H4 (cell line): ENCODE data around the gene EFCAB5. TPM values are rescaled to one million over a fixed set of nuclear protein-coding genes. Genes with fewer than 3 reads are reported as not detected.
"Not testable (repeated sequence)": the region's sequence is repeated elsewhere in the genome, so short reads cannot be mapped to it uniquely, and the experiment has no call there.

Experiments used
- DNase-seq: peaks from one replicate; pipeline ENCODE4 v3.0.0-alpha.2; 2015; ENCODE audit warnings: low spot score
- total RNA-seq: library from RNA; depleted of rRNA; stranded (reverse); fragments of >200 nt; shearing (Covaris generic); gene quantifications from 2 replicates; pipeline ENCODE4 v1.2.3, GENCODE V29; 2014; rRNA removed

Gene EFCAB5
- 0.58 TPM in 1 of 2 replicates, not detected in the other for total RNA-seq

DNA sequence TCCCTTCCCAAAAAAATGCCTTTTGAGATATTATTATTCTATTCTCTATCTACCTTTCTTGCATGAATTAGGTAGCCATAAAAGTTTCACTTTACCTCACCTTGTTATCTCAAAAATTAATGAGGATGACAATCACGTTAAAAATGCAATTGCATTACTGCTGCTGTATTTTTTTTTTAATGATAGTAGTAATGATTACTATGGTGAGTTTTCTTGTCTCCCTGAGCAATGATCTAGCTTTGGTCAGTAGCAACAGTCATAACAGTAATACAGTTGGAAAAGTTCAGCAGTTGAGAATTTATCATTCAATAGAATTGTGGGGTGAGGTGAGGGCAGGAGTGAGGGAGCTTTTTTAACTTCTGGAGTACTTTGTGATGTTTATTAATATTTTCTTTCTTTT, at the start of gene EFCAB5:
Gene EFCAB5 (plus strand): TSS at position 301 of the 400 bp plus-strand sequence. CDS start 163 bp downstream, outside the sequence.
- no peak for DNase-seq

DNA sequence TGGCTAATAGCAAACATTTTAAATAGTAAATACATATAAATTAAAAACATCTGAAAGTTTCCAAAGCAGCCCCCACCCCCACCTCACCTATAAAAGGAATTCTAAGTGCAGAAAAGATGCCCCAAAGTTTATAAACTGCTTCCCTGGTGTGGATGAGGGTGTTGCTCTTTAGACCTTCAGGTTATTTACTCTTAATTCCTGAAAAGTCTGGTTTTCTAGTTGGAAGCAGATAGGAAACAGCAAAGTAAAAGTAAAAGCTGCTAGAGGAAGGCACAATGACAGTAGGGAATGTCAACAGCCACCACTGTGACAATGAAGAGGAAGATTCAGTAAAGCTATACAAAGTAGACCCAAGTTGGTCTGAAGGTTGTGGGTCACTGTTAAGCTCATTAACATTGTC, 49.2 kb upstream of the EFCAB5 start:
- no peak for DNase-seq

DNA sequence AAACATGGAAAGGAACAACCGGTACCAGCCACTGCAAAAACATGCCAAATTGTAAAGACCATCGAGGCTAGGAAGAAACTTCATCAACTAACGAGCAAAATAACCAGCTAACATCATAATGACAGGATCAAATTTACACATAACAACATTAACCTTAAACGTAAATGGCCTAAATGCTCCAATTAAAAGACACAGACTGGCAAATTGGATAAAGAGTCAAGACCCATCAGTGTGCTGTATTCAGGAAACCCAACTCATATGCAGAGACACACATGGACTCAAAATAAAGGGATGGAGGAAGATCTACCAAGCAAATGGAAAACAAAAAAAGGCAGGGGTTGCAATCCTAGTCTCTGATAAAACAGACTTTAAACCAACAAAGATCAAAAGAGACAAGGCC, 44.3 kb upstream of the EFCAB5 start:
- DNase-seq, result not testable (repeated sequence)

DNA sequence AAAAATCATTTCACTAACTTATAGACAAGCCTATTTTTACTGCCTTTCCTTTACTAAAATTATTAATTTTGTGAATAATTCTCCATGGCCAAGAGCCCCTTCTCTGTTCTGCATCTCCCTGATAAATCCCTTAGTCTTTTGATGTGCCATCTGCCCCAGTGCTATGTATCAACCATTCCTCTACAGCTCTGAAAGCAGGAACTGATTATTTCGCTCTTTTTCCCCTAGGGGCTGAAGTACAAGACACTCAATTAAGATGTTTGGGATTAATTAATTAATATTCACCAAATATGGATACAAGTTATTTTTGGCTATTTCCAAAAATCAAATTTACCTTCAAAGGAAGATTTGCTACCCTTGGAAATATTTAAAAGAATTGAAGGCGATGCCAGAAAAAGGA, 38.0 kb upstream of the EFCAB5 start:
- DNase-seq, result no peak

DNA sequence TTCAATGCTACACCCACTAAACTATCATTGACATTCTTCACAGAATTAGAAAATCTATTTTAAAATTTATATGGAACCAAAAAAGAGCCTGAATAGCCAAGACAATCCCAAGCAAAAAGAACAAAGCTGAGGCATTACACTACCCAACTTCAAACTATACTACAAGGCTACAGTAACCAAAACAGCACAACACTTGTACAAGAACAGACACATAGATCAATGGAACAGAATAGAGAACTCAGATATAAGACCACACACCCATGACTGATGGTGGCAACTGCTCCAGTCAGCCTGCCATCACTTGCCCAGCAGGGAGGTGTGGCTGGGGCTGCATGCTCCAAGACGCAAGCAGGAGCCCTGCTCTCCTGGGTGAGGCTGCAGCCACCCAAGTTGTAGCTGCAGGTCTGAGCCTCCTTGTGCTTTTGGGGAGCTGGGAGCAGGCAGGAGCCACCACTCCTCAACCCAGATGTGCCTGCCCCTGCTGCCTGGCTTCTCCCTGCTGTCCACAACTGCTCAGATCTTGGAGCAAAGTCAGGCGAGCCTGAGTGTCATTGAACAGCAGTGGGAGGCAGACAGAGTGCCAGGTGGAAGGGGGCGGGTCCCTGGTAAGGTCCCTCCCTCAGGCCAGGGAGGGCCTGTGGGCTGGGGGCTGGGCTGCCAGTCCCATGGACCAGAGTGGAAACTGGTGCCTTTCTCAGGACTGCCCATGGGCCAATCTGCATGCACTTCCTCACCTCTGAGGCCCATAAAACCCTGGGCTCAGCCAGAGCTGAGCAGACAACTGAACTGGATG, 36.2 kb upstream of the EFCAB5 start:
- no peak for DNase-seq

DNA sequence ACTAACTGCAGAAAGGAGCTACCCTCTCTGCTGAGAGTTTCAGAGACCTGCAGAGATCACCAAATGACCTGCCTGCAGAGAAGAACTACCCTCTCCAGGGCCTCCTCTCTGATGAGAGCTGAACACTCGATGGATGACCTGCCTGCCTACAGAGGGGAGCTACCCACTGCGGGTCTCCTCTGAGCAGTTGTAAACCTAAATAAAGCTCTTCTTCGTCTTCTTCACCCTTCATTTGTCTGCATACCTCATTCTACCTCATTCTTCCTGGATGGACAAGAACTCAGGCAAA, 35.6 kb upstream of the EFCAB5 start:
- no peak for DNase-seq

DNA sequence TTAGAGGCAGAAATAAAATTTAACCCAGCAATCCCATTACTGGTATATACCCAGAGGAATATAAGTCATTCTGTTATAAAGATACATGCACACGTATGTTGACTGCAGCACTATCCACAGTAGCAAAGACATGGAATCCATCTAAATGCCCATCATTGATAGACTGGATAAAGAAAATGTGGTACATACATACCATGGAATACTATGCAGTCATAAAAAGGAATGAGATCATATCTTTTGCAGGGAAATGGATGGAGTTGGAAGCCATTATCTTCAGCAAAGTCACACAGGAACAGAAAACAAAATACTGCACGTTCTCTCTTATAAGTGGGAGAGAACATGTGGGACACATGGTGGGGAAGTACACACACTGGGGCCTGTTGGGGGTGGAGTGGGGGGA, 34.5 kb upstream of the EFCAB5 start:
- no peak for DNase-seq

DNA sequence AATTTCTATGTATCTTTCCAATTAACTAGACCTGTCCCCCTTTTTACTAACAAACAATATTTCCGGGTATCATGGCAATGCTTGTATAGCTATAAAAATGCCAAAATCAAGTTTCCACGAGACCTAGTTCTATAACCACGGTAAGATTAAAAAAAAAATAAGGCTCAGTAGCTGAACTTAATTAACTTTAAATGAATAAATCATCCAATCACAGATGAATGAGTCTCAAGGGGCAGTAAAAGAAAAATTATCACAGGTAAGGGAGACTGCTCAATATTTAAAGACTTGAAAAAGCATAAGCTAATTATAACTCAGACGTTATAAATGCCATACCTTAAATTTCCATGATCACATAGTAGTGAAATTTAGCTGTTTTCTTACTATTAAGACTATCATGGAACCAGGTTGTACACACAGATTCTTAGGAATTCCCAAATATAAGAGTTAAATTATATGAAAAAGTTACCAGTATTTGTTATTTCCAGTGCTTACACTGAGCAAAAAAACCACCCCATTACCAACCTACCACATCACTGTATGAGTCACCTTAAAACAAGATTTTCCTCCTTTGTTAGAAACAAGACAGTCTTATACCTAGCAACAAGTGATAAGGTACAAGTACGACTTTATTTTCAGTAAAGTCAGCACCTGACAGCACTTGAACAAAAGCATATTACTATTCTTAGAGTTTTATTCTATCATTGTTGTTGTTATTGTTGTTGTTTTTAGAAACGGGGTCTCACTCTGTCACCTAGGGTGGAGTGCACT, 32.0 kb upstream of the EFCAB5 start:
- DNase-seq, result no peak

DNA sequence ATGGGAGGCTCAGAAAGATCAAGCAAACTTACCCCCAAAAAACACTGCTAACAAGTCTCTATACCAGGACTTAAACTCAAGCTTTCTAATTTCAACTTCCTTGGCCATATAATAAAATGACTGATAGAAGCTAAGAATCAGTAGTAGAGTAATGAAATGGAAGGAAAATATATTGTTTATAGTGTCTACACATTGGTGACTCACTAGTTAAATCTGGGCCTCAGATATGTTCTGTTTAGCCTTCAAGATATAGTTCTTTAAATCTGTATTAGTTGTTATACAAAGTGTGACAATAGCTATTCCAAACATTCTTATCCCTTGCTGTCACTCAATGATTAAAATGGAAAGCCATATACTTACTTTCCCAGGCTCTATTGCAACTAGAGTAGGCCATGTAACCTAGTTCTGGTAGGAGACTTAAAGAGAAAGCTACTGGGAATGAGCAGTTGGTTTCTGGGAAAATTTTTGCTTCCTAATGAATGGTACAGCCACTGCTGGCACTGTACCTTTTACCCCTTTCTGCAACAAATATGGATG, 29.7 kb upstream of the EFCAB5 start:
- DNase-seq, result no peak

DNA sequence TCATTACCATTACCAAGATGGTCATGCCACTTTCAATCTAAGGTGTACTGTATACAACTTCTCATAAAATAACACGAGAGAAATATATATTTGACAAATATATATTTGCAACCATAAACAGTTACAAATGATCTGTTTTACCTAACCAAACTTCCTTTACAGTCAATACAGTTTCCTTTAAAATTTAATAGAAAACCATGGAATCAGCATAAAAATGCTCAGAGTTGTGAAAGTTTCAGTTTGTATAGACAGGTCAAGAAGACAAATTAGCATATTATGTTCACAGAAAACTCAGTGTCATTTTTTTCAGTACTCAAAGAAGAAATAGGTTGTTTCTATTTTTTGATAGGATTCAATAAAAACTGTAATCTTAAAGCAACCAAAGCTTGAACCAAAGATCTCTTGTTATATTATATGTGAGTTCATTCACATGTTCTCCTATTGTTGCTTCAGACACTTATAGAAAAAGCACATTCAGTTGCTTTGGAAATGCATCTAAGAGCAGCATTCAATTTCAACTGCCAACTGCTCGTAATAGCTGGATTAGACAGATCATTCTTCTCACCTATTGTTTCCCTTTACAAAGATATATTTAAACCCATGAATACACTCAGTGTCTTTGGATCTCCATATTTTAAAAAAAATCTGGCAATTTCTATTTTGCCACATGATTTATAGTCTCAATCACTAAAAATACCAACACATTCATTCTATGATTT, 26.5 kb upstream of the EFCAB5 start:
- no peak for DNase-seq

DNA sequence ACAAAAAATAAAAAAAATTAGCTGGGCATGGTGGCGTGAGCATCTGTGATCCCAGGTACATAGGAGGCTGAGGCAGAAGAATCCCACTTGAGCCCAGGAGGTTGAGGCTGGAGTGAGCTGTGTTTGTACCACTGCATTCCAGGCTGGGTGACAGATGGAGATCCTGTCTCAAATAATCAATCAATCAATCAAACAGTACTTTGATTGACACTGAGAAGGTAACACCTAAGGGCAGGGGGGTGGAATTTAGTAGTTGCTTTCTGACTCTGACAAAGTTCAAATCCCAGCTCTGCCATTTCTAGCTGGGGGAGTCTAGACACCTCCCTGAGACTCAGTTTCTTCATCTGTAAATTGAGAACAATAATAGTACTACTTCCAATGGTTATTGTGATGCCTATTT, 23.4 kb upstream of the EFCAB5 start:
- no peak for DNase-seq

DNA sequence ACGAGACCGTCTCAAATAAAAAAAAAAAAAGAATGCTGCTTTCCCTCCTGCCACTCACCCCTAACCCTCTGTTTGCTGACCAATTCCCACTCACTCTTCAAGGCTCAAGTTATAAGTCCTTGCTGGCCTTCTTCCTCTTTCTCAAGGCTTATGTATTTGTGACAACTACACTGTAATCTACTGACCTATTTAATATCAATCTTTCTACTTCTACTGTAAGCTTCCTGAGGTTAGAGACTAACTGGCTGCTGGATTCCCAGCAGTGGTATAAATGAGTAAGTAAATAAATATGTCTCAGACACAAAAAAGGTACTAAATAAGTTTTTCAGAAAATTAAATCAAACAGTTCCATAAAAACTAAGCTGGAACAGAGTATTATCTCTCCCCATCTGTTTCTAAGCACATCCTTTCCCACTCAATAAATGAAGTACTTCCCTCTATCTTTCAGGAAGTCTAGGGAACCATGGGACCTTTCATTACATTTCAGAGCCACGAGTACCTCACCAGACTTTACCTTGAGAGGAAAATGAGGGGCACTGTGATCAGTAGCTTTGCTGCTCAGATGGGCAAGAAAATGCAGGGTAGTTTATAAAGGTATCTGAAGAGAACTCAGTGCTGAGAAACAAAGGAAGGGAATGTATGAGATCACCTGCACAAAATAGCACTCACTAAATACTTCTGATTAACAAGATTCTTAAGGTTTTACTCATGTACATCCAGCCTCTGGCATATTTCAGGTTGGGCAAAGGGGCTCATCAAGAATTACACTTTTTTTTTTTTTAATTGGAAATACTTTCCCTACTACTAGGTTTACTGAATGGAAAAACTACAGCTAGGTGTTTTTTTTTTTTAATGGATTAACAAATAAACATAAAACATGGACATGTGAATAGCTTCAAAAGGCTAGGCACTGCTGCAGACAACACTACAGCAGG, 22.2 kb upstream of the EFCAB5 start:
- no peak for DNase-seq

DNA sequence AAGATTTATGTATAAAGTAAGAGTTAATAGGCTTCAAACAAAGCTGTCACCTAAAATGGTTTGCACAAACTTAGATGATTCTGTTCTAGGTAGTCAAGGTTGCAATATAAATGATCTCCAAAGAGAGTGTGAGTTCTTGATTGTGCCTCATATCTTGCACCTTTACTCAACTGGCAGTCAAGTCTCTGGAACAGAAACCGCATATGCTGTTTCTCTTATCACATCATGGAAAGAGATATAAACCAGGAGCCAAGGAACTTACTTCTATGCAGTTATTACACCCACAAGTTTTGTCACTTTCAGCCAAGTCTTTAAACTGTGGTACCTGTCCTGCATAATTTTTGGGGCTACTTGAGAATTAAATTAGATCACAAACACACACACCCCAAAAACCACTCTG, 16.6 kb upstream of the EFCAB5 start:
- no peak for DNase-seq

DNA sequence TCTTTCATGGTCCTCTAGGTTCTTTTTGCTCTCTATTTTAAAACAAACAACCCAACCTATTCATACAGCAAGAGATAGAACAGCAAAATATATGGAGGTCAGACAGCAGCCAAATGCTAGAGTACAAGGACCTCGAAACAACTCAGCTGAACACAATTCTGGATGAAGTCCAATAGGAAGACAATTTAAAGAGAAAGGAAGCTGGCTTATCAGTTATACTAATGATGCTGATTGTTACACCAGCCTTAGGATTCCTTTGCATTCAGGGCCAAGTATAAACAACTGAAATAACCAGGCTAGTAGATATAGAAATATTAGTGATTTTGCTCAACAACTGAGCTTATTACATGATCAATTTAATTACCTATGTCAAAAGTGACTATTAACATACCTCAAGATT, 13.9 kb upstream of the EFCAB5 start:
- DNase-seq, result no peak

DNA sequence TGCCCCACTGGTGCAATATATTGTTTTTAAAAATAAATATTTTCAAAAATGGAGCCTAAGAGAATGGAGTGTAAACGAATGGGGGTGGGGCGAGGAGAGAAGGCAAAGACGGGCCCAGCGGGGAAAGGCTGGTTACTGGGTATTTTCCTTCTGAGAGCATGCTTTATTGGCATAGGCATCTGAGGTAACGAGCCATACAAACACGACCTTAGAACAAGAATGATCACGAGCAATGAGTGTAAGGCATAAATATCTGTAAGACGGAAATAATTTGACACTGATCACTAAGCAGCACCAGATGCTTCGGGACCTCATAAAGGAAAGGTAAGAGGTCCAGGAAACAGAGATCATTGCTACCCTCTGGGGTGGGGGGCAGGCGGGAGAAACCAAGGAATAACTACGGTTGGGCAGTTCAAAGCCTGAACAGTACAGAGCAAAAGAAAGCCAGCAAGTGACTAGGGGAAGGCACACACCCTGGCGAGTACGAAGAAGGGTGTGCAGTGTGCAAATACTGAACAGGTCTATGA, 12.4 kb upstream of the EFCAB5 start:
- DNase-seq, result peak; percentile 35

DNA sequence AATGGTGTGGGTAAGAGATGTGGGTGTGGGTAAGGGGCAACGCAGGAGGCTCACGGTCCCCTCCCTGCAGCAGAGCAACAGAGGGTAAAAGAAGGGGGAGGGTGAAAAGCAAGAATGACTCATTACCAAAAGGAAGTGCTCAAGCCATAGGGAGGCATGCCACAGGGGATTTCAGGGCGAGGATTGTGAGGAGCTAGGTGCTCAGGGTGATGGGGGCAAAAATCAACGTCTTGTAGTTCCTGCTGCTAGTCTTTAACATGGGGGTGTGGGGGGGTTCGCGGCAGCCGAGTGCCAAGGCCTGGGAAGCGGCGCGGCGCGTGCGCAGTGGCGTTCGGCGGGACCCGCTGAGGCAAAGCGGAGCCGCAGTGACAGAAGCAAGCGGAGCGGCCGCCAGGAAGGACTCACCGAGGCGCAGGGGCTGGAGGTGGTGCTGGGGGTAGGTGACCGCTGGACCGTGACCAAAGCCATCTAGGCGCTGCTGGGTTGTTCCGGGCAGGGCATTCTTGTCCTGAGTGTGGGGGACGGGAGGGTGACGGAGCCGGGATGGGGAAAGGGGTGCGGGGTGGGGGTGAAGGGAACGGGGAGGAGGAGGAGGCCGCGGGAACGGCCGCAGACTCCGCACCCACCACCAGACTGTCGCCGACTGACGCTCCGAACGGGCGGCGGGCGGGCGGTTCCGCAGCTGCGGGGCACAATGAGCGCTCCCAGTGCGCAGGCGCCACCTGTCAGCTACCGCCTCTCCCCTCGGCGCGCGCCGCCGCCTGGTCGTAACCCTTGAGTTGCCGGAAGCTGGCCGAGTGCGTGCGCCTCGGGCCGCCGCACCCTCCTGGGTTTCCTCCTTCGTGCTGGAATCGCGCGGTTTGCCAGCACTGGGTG, 11.7 kb upstream of the EFCAB5 start, which contains the start of gene SSH2:
Gene SSH2 (minus strand): TSS at position 696 of the 876 bp plus-strand sequence. CDS start 228 bp downstream, at position 468.
- DNase-seq, result peak; percentile 85

DNA sequence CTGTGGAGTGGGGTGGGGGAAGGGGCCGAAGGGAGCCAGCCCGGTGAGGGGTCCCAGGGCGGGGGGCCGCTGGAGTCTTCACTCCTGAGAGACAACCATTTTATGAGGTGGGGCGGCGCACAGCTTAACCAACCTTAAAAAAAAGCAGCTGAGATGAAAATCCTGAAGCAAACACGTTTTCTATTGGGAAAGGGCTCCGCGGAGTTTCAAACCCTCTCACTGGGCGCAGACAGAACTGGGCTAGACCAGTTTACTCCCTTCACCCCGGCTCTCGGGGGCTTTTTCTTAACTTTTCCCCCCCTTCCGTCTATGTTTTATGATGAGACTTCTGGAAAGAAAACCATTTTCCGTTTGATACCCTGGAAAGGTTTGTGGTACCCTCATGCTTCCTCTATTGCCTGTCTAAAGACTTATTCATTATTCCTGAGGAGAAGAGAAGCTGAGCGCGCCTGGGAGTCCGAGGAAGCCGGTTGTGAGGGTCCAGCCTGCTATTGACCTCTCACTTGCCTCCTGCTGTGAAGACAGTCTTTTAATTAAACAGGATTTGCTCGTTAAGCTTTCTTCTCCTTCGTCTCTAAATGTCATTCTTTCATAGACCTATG, 10.9 kb upstream of the EFCAB5 start:
- DNase-seq, result no peak

DNA sequence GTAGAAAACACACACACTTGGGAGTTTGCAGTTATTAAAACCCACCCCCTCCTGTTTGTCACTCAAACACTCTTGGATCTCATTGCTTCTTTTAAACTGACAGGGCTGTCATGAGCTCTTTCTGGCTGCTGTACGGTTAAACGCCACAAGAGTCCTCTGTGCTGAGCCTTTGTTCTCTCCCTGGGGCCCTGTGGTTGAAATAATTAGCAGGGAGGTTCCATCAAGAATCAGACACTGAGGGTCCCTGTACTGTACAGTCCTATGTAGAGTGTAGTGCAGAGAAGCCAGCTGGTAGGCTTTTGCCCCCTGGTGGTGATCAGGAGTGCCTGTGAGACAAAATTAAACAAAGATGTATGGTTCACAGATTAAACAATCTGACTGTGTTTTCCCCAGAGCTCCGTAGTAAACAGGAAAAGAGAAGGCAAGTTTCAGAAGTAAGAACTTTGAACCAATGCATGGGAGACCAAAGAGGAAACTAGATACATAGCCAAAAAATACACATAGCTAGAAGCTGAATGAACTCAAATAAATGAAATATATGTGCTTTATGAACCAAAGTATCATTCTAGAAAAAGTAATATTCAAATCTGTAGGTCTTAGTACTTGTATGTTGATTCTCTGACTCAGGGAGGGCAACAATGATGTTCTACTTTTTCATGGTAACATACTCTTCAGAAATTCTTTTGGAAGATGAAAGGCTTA, 10.1 kb upstream of the EFCAB5 start:
- DNase-seq, result peak; percentile 86

DNA sequence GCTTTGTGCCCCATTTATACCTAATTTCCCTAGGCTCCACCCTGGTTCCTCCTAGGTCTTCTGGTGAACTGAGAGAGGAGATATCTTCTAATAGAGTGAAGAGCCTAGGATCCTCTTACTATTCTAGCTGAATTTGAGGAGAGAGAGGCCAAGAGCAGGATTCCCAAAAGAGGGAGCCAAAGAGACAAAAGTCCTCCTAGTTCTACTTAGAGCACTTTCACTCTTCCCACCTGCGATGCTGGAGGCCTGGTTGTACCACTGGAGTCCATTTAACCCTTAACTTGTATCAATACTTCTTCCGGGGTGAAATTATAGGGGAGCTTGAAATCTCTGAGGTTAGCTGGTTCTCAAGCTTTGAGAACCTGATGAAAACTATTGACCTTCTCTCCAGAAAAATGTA, 8.1 kb upstream of the EFCAB5 start:
- DNase-seq, result peak; percentile 25
